Activated CD4-positive, alpha-beta T cell treated with anti-CD3 and anti-CD28 coated beads, Interleukin-2, amount 50 U/mL, for 48 hours (primary cell): Measurements from ENCODE around the gene SUSD1.

Experiments used
- DNase-seq, 2 experiments: peaks; one replicate each; pipeline ENCODE4 v3.0.0-alpha.2; 2020

The SUSD1 gene

GRCh38 chr9:112009656-112010055 is 165.4 kb downstream of the SUSD1 start:
- no peak for DNase-seq

DNA sequence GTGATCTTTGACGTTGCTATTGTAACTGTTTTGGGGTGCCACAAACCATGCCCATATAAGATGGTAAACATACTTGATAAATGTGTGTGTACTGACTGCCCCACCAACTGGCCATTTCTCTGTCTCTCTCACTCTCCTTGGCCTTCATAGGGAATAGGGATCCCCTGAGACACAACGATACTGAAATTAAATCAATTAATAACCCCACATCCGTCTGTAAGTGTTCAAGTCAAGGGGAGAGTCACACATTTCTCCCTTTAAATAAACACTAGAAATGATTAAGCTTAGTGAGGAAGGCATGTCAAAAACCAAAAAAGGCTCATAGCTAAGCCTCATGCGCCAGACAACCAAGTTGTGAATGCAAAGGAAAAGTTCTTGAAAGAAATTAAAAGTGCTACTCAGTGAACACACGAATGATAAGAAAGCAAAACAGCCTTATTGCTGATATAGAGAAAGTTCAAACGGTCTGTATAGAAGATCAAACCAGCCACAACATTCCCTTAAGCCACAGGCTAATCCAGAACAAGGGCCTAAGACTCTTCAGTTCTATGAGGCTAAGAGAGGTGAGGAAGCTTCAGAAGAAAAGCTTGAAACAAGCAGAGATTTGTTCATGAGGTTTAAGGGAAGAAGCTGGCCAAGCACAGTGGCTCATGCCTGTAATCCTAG is 167.4 kb downstream of the SUSD1 start:
- no peak for DNase-seq

DNA sequence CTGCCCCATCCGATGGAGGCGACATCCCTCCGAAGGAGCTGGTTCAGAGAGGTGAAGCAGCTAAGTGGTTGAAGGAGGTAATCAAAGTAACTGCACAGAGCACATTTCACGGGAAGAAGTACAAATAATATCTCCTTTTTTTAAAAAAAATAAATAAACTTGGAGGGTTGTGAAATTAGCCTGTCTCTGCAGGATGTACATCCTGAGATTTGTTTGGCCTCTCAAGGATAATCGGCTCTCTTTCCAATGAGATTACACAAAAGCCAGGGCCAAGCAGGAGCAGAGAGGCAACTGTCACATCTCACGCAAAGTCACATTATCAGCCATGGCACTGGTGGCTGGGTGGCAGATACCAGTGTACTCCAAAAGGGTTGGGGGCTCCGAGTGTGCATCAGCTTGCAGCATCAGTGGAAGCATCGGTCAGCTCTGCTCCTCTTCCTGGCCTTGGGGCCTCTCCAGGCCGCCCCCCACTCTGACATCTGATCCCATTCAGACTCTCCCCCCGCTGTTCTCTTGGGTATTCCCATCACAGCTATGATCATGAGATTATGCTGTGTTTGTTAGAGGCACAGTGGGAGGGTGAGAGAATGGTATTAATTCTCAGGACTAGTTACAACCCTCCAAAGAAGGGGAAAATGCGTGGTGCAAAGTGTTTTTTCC is 168.6 kb downstream of the SUSD1 start:
- DNase-seq: no peak

GRCh38 chr9:112005939-112006338 is 169.2 kb downstream of the SUSD1 start:
- DNase-seq: no peak

DNA sequence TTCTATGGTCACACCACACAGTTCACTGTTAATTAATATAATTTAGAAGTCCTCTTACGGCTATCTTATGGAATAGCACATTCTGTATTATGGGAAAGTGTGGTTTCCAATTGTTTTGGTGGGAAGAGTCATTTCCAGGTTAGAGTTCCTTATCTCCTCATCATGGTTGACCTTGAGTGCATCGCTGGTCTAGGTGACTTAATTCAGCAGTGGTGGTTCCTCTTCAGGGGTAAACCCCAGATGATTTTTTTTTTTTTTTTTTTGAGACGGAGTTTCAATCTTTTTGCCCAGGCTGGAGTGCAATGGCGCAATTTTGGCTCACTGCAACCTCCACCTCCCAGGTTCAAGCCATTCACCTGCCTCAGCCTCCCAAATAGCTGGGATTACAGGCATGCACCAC is 171.6 kb downstream of the SUSD1 start:
- DNase-seq: no peak

DNA sequence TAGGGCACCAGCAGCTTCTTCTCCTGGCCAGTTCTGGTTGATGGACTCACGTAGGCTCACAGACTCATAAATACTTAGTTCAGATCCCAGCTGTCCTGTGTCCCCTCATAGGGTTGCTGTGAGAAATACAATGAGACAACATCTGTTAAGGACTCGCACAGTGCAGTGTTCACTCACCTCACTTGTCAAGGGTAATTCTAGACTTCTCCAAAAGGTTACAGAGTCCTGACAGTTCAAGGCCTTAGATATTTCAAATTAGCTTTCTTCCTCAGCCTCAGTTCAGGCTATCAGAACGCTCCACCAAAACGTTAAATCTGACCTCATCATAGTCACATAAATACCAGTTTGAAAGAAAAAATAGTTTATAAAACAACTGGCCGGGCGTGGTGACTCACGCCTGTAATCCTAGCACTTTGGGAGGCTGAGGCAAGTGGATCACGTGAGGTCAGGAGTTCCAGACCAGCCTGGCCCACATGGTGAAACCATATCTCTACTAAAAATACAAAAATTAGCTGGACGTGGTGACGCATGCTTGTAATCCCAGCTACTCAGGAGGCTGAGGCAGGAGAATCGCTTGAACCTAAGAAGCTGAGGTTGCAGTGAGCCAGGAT is 172.1 kb downstream of the SUSD1 start:
- no peak for DNase-seq

- peak in 1 of 2 experiments; percentile 14 for DNase-seq
These were observed 172.8 kb downstream of the SUSD1 start for GRCh38 chr9:112002131-112002846.

- DNase-seq: no peak
These were observed 174.4 kb downstream of the SUSD1 start for GRCh38 chr9:112000743-112001142.

DNA sequence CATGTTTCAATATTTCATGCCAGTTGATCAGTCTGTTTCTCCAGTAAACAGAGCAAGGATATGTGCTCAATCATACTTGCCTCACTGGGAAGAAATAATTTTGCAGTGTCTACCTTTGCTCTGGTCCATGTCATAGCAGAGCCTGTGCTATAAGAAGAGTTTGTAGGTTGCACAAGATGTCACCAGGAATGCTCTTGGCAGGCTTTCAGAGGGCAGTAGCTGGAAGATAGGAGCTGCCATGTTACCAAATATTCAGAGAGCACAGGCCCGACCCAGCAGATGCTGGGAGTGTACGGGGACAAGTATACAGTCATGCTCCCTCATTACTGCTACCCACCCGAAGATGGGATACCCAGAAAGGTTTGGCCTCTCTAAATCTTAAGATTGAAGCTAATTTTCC is 175.8 kb downstream of the SUSD1 start:
- DNase-seq: no peak

GRCh38 chr9:111997831-111998230 is 177.3 kb downstream of the SUSD1 start:
- no peak for DNase-seq

- DNase-seq: no peak
These were observed 180.2 kb downstream of the SUSD1 start for GRCh38 chr9:111994831-111995458.

DNA sequence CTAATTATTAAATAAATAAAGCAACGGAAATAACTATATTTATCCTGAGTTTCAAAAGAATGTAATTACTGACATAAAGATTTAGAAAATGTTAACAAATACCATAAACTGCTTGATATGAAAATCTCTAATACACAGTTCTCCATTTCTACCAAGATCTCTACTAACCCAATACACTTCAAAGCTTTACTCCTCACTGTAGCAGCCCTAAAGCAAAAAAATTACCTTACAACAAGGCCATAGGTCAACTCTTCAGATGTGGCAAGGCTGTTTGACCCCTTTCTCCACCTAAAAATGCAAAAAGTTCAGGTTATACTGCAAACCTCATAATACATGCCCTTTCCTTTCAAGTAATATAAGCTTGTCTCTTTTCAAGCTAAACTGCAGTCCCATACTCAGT is 181.8 kb downstream of the SUSD1 start:
- DNase-seq: no peak

DNA sequence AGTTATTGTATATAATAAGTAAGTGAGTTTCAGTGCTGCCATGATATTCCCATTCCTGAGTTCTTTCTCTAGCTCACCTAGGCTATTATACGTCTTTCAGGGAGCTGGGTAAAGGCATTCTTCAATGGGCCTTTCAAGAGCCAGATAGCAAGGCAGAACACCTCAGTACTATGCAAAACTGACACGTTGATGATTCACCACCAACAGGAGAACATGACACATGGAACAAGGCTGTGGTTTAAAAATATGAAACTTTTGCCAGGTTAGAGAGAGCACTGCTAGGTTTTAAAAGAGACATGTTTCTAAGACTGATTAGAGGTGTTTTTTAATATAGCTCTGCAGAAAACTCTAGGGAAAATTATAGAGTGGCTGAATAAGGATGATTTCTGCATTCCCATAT is 182.6 kb downstream of the SUSD1 start:
- DNase-seq: peak in 1 of 2 experiments; percentile 32

- no peak for DNase-seq
These were observed 183.9 kb downstream of the SUSD1 start for GRCh38 chr9:111991179-111991578.
